ENCODE measurements around the gene REEP1.

DNA sequence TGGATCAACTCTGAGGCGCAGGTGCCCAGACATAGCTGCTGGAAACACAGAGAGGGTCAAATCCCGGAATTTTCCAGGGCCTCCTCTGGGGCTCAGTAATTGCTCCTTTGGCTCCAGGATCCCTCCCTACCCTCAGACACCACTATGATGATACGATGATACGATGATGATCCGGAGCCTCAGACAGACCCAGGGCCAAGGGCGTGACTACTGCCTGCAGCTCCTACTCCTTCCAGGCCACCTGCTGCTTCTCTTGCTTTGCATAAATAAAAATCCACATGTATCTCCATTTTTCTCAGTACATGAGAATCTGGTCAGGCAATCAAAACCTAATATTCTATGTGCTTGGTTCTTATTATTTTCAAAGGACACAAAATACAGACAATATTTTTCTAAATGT, 104.5 kb downstream of the REEP1 start:
- TF ChIP-seq, protein P1, sequence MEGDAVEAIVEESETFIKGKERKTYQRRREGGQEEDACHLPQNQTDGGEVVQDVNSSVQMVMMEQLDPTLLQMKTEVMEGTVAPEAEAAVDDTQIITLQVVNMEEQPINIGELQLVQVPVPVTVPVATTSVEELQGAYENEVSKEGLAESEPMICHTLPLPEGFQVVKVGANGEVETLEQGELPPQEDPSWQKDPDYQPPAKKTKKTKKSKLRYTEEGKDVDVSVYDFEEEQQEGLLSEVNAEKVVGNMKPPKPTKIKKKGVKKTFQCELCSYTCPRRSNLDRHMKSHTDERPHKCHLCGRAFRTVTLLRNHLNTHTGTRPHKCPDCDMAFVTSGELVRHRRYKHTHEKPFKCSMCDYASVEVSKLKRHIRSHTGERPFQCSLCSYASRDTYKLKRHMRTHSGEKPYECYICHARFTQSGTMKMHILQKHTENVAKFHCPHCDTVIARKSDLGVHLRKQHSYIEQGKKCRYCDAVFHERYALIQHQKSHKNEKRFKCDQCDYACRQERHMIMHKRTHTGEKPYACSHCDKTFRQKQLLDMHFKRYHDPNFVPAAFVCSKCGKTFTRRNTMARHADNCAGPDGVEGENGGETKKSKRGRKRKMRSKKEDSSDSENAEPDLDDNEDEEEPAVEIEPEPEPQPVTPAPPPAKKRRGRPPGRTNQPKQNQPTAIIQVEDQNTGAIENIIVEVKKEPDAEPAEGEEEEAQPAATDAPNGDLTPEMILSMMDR (IDR thresholded peaks at IDR 0.05), result no peak
- no peak for TF ChIP-seq POLR2AphosphoS5 (IDR thresholded peaks at IDR 0.05)
- TF ChIP-seq POLR2A (IDR thresholded peaks at IDR 0.05), result no peak
- TF ChIP-seq EP300 (IDR thresholded peaks at IDR 0.05), result no peak
